Erythroblast (primary cell): ENCODE measurements around the gene RPL35.

ENCODE experiments used
- DNase-seq, 2 experiments: peaks; one replicate each; lab custom pipeline; 2025; lab: John Stamatoyannopoulos, UW
- GATA1 ChIP-seq: IDR thresholded peaks from 2 replicates; pipeline ENCODE4 v1.6.1; 2011; ENCODE audit warnings: low read depth, mild to moderate bottlenecking, control low read depth, low read length, moderate library complexity
- POLR2A ChIP-seq: IDR thresholded peaks from 2 replicates; pipeline ENCODE4 v1.6.1; 2011; ENCODE audit warnings: mild to moderate bottlenecking, low read length

RPL35 gene

DNA sequence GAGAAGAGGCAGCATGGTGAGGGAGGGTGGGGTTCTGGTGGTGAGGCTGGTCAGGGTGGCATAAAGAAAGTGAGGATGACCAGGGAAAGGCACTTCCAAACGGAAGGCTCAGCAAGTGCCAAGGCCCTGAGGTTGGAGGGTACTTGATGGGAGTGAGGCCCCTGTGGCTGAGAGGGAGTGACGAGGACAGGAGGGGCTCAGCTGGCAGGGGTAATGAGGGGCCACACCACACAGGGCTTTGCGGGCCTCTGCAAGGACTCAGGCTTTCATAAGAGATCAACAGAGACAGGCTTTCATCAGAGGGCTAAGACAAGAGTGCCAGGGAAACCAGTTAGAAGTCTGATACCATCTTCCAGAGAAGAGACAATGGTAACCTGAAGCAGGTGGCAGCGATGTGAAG is 23.8 kb upstream of the RPL35 start:
- DNase-seq: no peak
- TF ChIP-seq GATA1: no peak
- no peak for TF ChIP-seq POLR2A

DNA sequence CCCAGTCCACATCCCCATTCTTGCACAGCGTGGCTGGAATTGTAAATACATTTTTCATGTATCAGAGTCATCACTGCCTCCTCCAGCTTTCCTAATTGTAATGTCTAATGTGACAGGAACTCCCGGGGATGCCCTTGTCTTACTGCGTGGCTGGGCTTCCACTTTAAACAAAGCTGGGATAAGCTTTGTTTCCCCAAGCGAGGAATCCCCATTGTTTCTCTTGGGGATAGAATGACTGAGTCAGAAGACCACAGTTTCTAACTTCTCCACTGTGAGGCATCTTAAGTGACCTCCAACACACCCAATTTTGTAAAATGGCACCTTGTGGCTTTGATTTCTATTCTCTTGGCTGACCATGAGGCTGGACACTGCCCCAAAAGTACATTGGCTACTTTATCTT is 22.6 kb upstream of the RPL35 start:
- TF ChIP-seq POLR2A: no peak
- no peak for TF ChIP-seq GATA1
- DNase-seq: no peak

DNA sequence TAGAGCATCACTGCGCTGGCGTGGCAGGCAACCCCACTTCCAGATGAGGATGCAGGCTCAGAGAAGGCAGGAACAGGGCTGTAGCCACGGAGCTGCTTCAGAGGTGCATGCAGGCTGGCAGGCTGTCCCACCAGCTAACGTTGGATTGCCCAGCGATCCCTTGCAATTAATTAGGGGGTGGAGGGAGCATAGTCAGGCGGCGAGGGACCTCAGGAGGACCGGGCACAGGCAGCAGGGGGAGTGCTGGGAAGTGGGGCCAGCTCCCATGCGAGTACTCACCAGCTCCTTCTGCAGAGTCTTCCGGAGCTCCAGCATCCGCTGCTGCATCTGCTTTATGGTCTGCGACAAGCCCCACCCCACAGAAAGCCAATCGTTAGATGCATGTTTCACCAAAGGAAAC is 20.5 kb upstream of the RPL35 start:
- no peak for TF ChIP-seq GATA1
- no peak for TF ChIP-seq POLR2A
- no peak for DNase-seq

DNA sequence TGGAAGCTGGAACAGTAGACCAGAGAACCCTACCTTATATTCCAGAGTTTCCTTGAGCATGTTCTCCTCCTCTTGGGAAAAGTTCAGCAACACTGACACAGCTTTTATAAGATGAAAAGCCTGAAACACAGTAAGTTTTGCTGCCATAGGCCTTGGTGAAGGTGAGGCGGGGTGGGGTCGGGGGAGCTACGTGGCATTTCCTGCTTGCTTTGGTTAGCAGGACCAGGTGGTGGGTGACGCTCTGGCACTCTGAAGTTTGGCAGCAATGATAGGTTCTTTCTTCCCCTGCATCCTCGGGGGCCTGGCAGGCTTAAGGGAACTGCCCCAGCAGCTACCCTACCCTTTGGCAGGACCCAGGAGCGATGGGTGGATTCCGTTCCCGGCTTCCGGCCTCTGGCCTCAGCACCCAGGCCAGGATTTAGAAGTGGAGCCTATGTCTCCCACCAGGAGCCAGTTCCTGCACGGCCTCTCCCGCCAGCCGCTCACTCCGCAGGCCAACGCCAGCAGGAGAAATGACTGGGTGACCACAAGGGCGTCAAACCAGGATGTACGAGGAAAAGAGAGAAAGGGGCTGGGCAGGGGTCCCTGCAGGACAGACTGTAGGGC is 19.5 kb upstream of the RPL35 start:
- DNase-seq: no peak

DNA sequence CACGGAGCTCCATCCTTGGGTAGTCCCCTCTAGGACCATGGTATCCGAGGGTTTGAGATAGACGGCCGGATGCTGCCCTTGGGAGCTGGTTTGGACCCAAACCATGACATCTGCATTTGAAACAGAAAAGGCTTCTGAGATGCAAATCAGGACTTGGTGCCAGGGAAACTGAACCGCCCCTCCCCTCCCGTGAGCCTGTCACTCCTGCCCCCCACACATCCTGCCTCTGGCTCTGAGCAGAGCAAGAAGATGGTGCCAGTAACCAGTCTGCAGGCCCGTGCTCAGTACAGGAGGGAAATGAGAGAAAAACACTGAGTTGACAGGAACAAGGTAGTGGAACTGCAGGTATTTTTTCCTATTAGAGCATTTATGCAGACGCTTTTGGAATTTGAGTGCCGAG is 18.7 kb upstream of the RPL35 start:
- TF ChIP-seq POLR2A (no peak), GATA1 (no peak)
- no peak for DNase-seq

More for the DNA sequence above, 19.5 kb upstream of the RPL35 start:
- no peak for TF ChIP-seq GATA1
- TF ChIP-seq POLR2A: no peak

DNA sequence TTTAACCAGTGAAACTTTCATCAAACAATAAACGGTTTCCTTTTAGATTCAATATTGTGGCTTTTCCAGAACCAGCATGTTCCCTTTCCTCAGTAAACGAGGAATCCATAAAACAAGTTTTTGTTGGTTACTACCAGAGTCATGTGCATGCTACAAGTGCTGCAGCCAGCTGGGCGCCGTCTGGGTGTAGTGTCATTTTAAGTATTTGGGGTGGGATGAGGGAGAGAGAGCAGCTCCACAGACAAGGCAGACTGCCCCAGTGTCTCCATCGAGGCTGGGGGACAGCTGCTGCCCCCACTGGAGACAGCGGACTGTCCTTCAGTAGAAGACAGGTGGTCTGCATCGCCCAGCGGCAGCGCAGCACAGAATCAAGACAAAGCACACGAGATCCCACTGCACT is 17.5 kb upstream of the RPL35 start:
- TF ChIP-seq POLR2A (no peak), GATA1 (no peak)
- no peak for DNase-seq

DNA sequence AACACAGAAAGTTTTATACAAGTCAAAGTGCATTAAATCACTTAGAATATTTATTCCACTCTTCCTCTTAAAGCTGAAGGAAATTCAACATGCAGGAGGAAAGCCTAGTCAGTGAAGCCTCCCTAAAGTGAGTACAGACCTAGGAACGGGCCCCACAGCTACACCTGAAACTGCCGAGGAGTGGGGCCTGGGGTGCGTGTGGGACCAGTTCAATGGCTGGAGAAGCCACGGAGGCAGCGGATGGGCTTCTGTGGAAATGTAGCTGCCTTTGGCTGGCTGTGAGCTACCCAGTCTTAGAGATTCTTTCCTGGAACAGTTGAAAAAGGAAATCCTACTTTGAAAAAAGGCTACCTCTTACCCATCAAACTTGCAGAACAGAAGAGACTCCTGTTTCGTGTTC is 16.8 kb upstream of the RPL35 start:
- TF ChIP-seq POLR2A: no peak
- TF ChIP-seq GATA1: no peak
- DNase-seq: no peak

DNA sequence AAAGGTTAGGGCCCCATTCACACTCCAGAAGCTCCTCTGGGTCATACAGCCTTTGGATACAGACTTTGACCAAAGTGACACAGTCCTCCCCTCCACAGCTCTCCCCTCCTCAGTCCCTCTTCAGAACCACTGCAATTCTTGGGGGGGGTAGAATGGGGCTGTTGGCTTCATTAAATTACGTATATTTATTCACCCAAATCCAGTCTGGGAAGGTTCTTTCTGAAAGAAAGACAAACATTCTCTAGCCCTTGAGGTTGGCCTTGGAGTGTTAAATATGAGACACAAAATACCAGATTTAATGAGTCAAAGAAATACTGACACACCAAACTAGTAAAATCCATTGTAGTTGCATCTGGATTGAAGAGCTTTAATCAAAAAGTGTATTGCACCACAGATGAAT is 16.3 kb upstream of the RPL35 start:
- TF ChIP-seq POLR2A: no peak
- no peak for TF ChIP-seq GATA1
- no peak for DNase-seq

DNA sequence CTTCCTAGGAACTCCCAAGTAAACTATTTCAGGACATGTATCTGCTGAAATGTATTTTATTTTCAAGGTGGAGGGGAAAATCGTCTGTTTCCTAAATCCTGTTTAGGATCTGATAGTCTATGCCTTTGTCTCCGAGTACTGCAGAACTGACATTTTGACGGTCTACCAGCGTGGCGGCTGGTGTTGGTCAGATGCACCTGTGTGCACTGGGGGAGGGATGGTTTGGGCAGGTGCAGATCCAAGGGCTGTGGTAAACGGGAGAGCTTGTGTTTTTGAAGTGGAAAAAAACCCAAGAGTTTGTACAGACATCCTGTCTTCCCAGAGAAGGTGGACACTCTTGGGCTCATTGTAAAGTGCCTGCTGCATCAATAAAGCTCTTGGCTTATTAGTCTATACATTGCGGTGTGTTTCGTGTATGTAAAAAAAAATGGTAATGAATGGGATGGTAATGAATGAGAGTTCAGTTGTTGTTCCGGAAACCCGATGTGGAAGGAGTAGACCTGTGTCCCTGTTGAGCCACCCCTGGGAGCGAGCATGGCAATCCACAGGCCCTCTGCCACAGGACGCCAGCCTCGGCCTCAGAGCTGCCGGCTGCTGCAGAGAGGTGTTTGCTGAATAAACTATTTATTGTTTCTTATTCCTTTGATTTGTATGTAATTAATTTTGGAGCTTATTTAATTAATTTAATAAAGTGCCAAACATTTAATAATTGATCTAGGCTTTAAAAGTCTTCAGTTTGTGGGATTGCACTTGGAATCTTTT is 15.4 kb upstream of the RPL35 start:
- TF ChIP-seq POLR2A (no peak), GATA1 (no peak)
- DNase-seq: no peak

DNA sequence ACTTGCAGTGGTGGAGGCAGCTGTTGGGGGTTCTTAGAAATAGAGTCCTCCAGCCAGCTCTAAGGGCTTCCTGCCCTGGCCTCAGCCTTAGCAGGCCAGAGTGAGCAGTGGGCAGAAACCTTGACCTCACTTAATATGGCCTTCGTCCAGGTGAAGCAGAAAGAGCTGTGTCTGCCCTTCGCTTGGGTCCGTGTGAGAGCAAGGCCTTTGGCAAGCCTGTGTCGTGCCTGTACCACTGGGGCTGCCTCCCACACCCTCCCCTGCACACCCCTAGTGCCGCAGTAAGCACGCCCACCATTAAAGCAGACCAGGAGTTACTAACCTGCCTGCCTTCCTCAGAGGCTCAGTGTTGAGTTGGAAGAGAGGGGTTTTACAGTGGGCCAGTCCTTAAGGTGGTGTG is 13.7 kb upstream of the RPL35 start:
- TF ChIP-seq POLR2A (no peak), GATA1 (no peak)
- no peak for DNase-seq

DNA sequence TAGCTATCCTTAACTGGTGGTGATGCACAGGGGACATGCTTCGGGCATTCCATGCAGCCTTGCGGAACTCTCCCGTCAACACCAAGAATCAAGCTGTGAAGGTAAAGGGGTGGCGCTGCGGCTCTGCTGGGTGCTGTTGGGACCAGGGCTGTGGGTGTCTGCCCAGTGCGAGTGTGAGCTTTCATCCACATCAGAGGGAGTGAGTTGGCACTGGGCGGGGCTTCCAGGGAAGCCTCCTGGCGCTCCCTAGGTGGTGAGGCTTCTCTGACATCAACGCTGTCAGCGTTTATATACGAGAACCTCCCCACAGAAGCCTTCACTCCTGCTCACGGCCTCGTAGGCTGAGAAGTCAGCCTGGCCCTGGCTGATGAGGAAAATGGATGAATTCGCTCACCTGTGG is 11.9 kb upstream of the RPL35 start:
- DNase-seq: no peak
- TF ChIP-seq POLR2A (no peak), GATA1 (no peak)

DNA sequence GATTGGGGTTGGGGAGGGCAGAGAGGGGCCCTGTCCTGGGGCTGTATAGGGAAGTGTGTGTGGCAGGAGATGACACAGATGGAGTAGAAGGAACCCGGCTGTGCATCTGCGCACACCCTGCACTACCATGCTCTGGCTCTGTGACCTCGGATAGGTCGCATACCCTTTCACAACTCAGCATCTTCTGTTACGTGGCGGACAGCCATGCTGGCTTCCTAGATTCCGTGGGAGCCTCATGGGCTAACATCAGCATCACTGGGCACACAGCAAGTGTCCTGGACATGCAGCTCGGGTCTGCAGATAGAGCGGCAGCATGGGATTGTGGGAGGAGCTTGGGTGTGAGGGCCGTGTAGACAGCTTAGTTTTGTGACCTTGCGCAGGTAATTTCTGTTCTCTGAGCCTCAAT is 9.4 kb upstream of the RPL35 start:
- TF ChIP-seq GATA1: no peak
- no peak for TF ChIP-seq POLR2A
- DNase-seq: no peak

DNA sequence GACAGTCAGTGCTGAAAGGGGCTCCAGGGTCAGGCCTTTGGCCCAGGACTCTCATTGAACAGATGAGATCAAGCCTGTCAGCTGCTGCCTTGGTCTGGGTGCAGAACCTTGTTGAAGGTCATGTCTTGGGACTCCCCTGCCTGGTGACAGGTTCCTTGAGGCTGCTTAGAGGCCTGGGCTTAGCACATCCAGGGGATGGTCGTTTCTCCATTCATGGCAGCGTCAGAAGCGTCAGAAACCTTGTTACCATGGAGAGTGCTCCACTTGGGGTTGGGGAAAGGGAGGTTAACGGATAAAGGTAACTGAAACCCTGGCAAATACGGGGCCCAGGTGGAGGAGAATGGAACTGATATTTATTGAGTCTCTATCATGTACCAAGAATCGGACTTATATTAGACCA is 9.0 kb upstream of the RPL35 start:
- TF ChIP-seq POLR2A (no peak), GATA1 (no peak)
- DNase-seq: peak in 1 of 2 experiments; percentile 19

DNA sequence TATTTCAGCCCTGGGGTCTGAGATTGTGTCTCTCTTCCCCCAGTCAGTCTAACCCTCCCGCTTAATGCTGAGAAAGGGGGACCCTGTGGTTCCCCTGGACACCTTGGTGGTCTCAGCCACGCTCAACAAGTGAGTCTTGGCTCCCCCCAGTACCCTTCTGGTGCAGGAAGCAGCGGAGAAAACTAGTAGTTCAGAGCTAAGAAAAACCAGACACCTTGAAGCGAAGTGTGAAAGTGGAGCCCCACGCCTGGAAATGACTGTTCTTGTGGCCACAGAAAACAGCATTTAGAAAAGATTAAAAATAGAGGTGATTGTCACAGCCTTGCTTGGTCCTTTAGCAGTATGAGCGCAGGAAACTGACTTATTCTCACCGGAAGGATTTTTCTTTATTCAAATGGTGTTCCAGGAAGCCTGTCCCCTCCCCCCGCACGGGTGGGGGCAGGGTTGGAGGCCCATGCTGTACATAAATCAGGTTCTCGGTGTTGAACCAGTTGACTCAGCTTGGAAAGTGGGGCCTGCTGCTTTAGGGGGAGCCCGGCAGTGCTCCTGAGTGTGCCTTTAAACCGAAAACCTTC is 8.3 kb upstream of the RPL35 start:
- TF ChIP-seq POLR2A: no peak
- TF ChIP-seq GATA1: no peak
- DNase-seq: peak; percentile 39 to 41

DNA sequence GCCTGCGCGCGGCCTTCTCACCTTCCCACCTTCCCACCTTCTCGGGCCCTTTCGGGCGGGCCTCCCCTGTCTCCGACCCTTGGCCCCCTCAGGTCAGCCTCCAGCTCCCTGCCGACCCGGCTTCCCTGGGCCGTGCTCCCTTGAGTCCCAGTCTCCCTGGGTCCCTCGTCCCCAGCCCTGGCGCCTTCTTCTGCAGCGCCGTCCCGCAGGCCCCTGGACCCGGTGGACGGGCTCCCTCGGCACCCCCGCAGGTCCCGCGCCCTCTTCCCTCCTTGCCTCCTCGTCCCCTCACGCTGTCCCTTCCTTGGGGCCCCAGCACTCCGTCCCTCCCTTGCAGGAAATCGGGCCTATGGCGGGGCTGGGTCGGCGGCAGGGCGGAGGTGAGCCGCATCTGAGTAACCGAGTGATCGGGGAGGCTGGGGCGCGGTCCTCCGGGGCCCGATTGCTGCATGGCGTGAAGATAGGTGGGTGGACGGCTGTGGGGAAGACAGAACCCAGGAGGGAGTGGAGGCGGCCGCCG is 7.8 kb upstream of the RPL35 start:
- DNase-seq: peak; percentile 71 to 81

More for the DNA sequence above, 7.8 kb upstream of the RPL35 start:
- TF ChIP-seq GATA1: no peak
- TF ChIP-seq POLR2A: no peak
